GM19397 (cell line): ENCODE results near the gene AUH.

ENCODE experiments used
- ATAC-seq: cut with Tn5 transposase; IDR thresholded peaks from one replicate; pipeline ENCODE4 v1.9.1; 2021; ENCODE audit warnings: mild to moderate bottlenecking, moderate library complexity; ENCODE audit not compliant: unreplicated experiment

Gene AUH

GRCh38 chr9:91256235-91256634 is 105.5 kb downstream of the AUH start:
- no peak for ATAC-seq

- no peak for ATAC-seq
Observed at GRCh38 chr9:91255327-91255726, 106.4 kb downstream of the AUH start.

GRCh38 chr9:91253488-91253887 is 108.2 kb downstream of the AUH start:
- ATAC-seq = no peak

GRCh38 chr9:91248707-91249106 is 113.0 kb downstream of the AUH start:
- ATAC-seq = no peak

GRCh38 chr9:91247278-91247677 is 114.4 kb downstream of the AUH start:
- no peak for ATAC-seq

- no peak for ATAC-seq
Observed at GRCh38 chr9:91246846-91247245, 114.9 kb downstream of the AUH start.

GRCh38 chr9:91245431-91246313 is 116.0 kb downstream of the AUH start:
- ATAC-seq = no peak

GRCh38 chr9:91243029-91243428 is 118.7 kb downstream of the AUH start:
- no peak for ATAC-seq

- ATAC-seq = no peak
Observed at GRCh38 chr9:91241909-91242308, 119.8 kb downstream of the AUH start.

GRCh38 chr9:91240596-91241165 is 121.0 kb downstream of the AUH start:
- no peak for ATAC-seq

GRCh38 chr9:91239367-91240111 is 122.2 kb downstream of the AUH start:
- no peak for ATAC-seq

- ATAC-seq = no peak
Observed at GRCh38 chr9:91234523-91234922, 127.2 kb downstream of the AUH start.

- ATAC-seq = no peak
Observed at GRCh38 chr9:91231619-91232018, 130.1 kb downstream of the AUH start.

- no peak for ATAC-seq
Observed at GRCh38 chr9:91223000-91223399, 138.7 kb downstream of the AUH start.

- no peak for ATAC-seq
Observed at GRCh38 chr9:91222457-91222856, 139.3 kb downstream of the AUH start.

- no peak for ATAC-seq
Observed at GRCh38 chr9:91221332-91221731, 140.4 kb downstream of the AUH start.

GRCh38 chr9:91220491-91221135 is 141.1 kb downstream of the AUH start:
- ATAC-seq = no peak

- no peak for ATAC-seq
Observed at GRCh38 chr9:91220021-91220420, 141.7 kb downstream of the AUH start.

- no peak for ATAC-seq
Observed at GRCh38 chr9:91219557-91219956, 142.2 kb downstream of the AUH start.

GRCh38 chr9:91217388-91217787 is 144.3 kb downstream of the AUH start:
- ATAC-seq = no peak

GRCh38 chr9:91214867-91215266 is 146.9 kb downstream of the AUH start:
- ATAC-seq = no peak
